GM12878 (cell line): Measurements from ENCODE around the gene DCDC2C. TPM values are rescaled to one million over a fixed set of nuclear protein-coding genes. Genes with fewer than 3 reads are reported as not detected.

Experiments used
- ATAC-seq: fragments of 200-7000 bp; cut with Tn5 transposase; 3 replicates; pipeline ENCODE4 v1.9.1; 2020; ENCODE audit warnings: mild to moderate bottlenecking, moderate library complexity
- BruUV-seq: library from RNA; stranded (reverse); fragments of 400-500 nt; replicated peaks from 2 replicates; lab custom pipeline; 2021; lab: Mats Ljungman, UMichigan
- CTCF ChIA-PET: fragments of 300-600 bp; sonication (Branson Sonifier 250); formaldehyde crosslinking; extraction: SDS; loops from one replicate; lab custom pipeline; 2021; ENCODE audit warnings: inconsistent platforms; lab: Yijun Ruan, JAX
- POLR2A ChIA-PET: fragments of 350-600 bp; formaldehyde crosslinking; extraction: SDS; loops from one replicate; lab custom pipeline; 2021; ENCODE audit warnings: inconsistent platforms; lab: Charles Lee
- RAD21 ChIA-PET: fragments of 300-600 bp; sonication (Branson Sonifier 250); formaldehyde crosslinking; loops from one replicate; lab custom pipeline; 2023; ENCODE audit warnings: antibody characterized with exemption; ENCODE audit not compliant: unreplicated experiment; lab: Charles Lee
- SMC1A ChIA-PET: fragments of 300-600 bp; sonication (Branson Sonifier 250); formaldehyde crosslinking; loops from one replicate; lab custom pipeline; 2023; ENCODE audit not compliant: unreplicated experiment, uncharacterized antibody; lab: Charles Lee
- DNase-seq: peaks from one replicate; pipeline ENCODE4 v3.0.0-alpha.2; 2011; ENCODE audit warnings: low read depth, low spot score
- FAIRE-seq: peaks from 3 replicates; lab custom pipeline; 2011; peaks lifted over from hg19 to GRCh38; lab: Jason Lieb, UNC
- H2AFZ ChIP-seq: 2 replicates; pipeline ENCODE4 v1.6.0; 2011; ENCODE audit warnings: low read depth, low read length, control low read depth; ENCODE audit not compliant: control insufficient read depth
- H3K27ac ChIP-seq: 2 replicates; pipeline ENCODE4 v1.5.1; 2011; ENCODE audit warnings: control low read depth; ENCODE audit not compliant: control insufficient read depth, insufficient read depth
- H3K27me3 ChIP-seq, 2 experiments: replicated peaks in 1 of 2; 2 replicates each; pipeline versions ENCODE4 v1.6.0 to v1.6.1; 2011; ENCODE audit warnings: low read length in 1 of 2; ENCODE audit not compliant: control insufficient read depth in 2 of 2, insufficient read depth in 2 of 2
- H3K36me3 ChIP-seq, 2 experiments: 2 replicates each; pipeline ENCODE4 v1.5.1; 2011; ENCODE audit warnings: low read length in 1 of 2; ENCODE audit not compliant: control insufficient read depth in 2 of 2, insufficient read depth in 2 of 2
- H3K4me1 ChIP-seq: 2 replicates; pipeline ENCODE4 v1.6.1; 2011; ENCODE audit warnings: mild to moderate bottlenecking, low read length, moderate library complexity, mixed read lengths; ENCODE audit not compliant: control insufficient read depth, insufficient read depth
- H3K4me2 ChIP-seq: 2 replicates; pipeline ENCODE4 v1.6.0; 2011; ENCODE audit warnings: control low read depth; ENCODE audit not compliant: control insufficient read depth, insufficient read depth
- H3K4me3 ChIP-seq: fragments of 200-600 bp; sonication (generic); 2 replicates; pipeline ENCODE4 v1.5.1; 2016
- H3K79me2 ChIP-seq: 2 replicates; pipeline ENCODE4 v1.6.0; 2011; ENCODE audit warnings: low read length; ENCODE audit not compliant: control insufficient read depth, insufficient read depth
- H3K9ac ChIP-seq: 2 replicates; pipeline ENCODE4 v1.8.0; 2011; ENCODE audit warnings: low read length, control low read depth, mixed read lengths; ENCODE audit not compliant: control insufficient read depth, insufficient read depth
- H3K9me3 ChIP-seq: replicated peaks from 3 replicates; pipeline ENCODE4 v1.5.1; 2011; ENCODE audit warnings: mild to moderate bottlenecking, low read length; ENCODE audit not compliant: control insufficient read depth, insufficient read depth
- H4K20me1 ChIP-seq: 2 replicates; pipeline ENCODE4 v1.6.0; 2011; ENCODE audit not compliant: control insufficient read depth, insufficient read depth
- EED ChIP-seq: sonication (generic); IDR thresholded peaks from 2 replicates; pipeline ENCODE4 v1.6.1; 2016; ENCODE audit warnings: antibody characterized with exemption, low read depth
- FOXK2 ChIP-seq: fragments of 450-650 bp; IDR thresholded peaks from 2 replicates; pipeline ENCODE4 v1.6.1; 2017; ENCODE audit warnings: mild to moderate bottlenecking, moderate library complexity
- MEF2A ChIP-seq: IDR thresholded peaks from 2 replicates; pipeline ENCODE4 v1.6.1; 2011; ENCODE audit warnings: low read depth, mild to moderate bottlenecking, low read length, moderate library complexity; ENCODE audit not compliant: insufficient read depth
- PKNOX1 ChIP-seq: fragments of 450-650 bp; IDR thresholded peaks from 2 replicates; pipeline ENCODE4 v1.6.1; 2016; ENCODE audit warnings: mild to moderate bottlenecking
- PRDM15 ChIP-seq: fragments of 450-650 bp; formaldehyde crosslinking; IDR thresholded peaks from 2 replicates; pipeline ENCODE4 v1.4.0; 2020; ENCODE audit warnings: mild to moderate bottlenecking, moderate library complexity
- RBBP5 ChIP-seq: fragments of 200-600 bp; sonication (generic); conservative IDR thresholded peaks from 2 replicates; pipeline ENCODE4 v1.6.1; 2016
- ZNF207 ChIP-seq: fragments of 450-650 bp; IDR thresholded peaks from 2 replicates; pipeline ENCODE4 v1.6.1; 2014; ENCODE audit warnings: antibody characterized with exemption, mild to moderate bottlenecking, borderline replicate concordance
- ZNF592 ChIP-seq: fragments of 450-650 bp; IDR thresholded peaks from 2 replicates; pipeline ENCODE4 v1.6.1; 2017; ENCODE audit warnings: mild to moderate bottlenecking, moderate library complexity
- WGBS: methylation state at CpG from one replicate; pipeline ENCODE4 v1.1.6; 2016; ENCODE audit warnings: low lambda C conversion rate; ENCODE audit not compliant: insufficient replicate concordance, insufficient coverage; ENCODE audit errors: missing lambda C conversion rate; 5-methylcytosine and 5-hydroxymethylcytosine counted together
- in situ Hi-C: fragments of 300-500 bp; cut with MboI; formaldehyde crosslinking; loops from 9 replicates; pipeline ENCODE4 v1.14.3; 2018; ENCODE audit warnings: mixed read lengths
- intact Hi-C: fragments of 100-400 bp; cut with micrococcal nuclease; formaldehyde crosslinking; loops from one replicate; pipeline ENCODE4 v1.14.2; 2022; ENCODE audit not compliant: unreplicated experiment
- polyA plus RNA-seq, 11 experiments: library from polyadenylated mRNA; depleted of rRNA in 4 of 11; unstranded in 6 of 11; stranded (reverse) in 5 of 11; fragments of >200 nt; fragmentation: Nextera tagmentation in 4 of 11; fragmentation: Illumina TruSeq in 1 of 11; extraction: Ambion mirVana in 4 of 11; extraction: Trizol in 1 of 11; gene quantifications; 1 replicate in 1 of 11; 2 replicates in 10 of 11; pipeline versions ENCODE4 v1.2.1 to v1.2.3, GENCODE V29; 2011 to 2016; ENCODE audit warnings: inconsistent platforms in 2 of 11, missing spikeins in 2 of 11, low read depth in 1 of 11
- total RNA-seq, 4 experiments: library from RNA; depleted of rRNA in 3 of 4; stranded (reverse); fragments of >200 nt in 3 of 4; fragmentation: Illumina TruSeq in 1 of 4; extraction: Trizol in 1 of 4; gene quantifications; 2 replicates each; pipeline versions ENCODE4 v1.2.1 to v1.2.3, GENCODE V29; 2013 to 2021

The DCDC2C gene
- total and polyA plus RNA-seq, 10 of the 15 experiments (the other 5 are each of a cell fraction or from before 2014, with no cell fraction given) = not detected

- no peak for ATAC-seq
- WGBS = 28% methylated on average over 4 of the region's 4 CpGs
- no peak for FAIRE-seq
Measured at GRCh38 chr2:3759761-3760160, 56.4 kb downstream of the DCDC2C start.

More at GRCh38 chr2:3759761-3760160, 56.4 kb downstream of the DCDC2C start:
- H3K79me2 ChIP-seq = no peaks in the 10 kb centered on the region
- no peaks in the 10 kb centered on the region for H4K20me1 ChIP-seq
- ChIA-PET CTCF (interaction anchor here (1.9 kb wide), 1 partner anchor 21 kb away, joined by 4 read pairs; no protein-coding TSS in a partner anchor), POLR2A (no interaction called here), RAD21 (no interaction called here), SMC1A (no interaction called here)
- in situ Hi-C loops (no loop called here), intact Hi-C loops (no loop called here)
- H3K9me3 ChIP-seq = no peaks in the 10 kb centered on the region
- H2AFZ ChIP-seq = no peak overlapping the region
- no peaks in the 10 kb centered on the region for H3K4me1 ChIP-seq
- no peak overlapping the region for H3K9ac ChIP-seq
- DNase-seq = no peak
- no TSS peak for BruUV-seq
- H3K4me3 ChIP-seq = no peak overlapping the region
- TF ChIP-seq ZNF592 (no peak), RBBP5 (no peak), ZNF207 (no peak), PRDM15 (no peak), FOXK2 (no peak), PKNOX1 (no peak), EED (no peak), MEF2A (no peak)
- H3K36me3 ChIP-seq = no peaks in the 10 kb centered on the region
- H3K27ac ChIP-seq = no peak overlapping the region
- H3K4me2 ChIP-seq = no peak overlapping the region
- peaks cover 0 to 1% of the 10 kb centered on the region in 2 experiments; a peak in 2 of 4 replicates for H3K27me3 ChIP-seq
